Measurements from ENCODE around the gene LPCAT1.
"Not testable (repeated sequence)": the region's sequence is repeated elsewhere in the genome, so short reads cannot be mapped to it uniquely, and the experiment has no call there.

Gene LPCAT1

DNA sequence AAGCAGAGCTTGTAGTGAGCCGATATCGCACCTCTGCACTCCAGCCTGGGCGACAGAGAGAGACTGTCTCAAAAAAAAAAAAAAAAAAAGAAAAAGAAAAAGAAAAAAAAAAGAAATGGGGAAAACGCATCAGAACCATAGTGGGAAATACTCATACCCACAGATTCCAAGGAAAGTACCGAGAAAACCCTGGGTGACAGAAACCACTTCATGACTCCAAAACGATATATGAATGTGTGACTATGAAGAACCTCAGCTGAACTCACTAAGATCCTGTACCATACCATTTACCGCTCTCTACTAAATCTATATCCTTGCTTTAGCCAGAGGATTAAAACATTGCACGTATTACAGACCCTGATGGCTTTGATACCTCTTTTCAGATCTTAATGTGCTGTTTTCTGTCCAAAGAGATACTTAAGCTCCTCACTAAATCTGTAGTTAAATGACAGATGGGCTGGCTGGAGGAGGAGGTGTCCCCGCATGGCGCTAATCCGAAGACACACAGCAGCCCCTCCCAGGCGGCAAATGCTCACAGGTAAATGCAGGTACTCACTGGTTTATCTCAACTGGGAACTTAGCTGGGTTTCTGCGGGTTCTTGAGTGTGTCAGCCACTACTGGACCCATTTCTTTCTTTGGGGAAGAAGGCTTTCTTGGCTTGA is 2.8 kb downstream of the LPCAT1 start:
- FAIRE-seq, result no peak

DNA sequence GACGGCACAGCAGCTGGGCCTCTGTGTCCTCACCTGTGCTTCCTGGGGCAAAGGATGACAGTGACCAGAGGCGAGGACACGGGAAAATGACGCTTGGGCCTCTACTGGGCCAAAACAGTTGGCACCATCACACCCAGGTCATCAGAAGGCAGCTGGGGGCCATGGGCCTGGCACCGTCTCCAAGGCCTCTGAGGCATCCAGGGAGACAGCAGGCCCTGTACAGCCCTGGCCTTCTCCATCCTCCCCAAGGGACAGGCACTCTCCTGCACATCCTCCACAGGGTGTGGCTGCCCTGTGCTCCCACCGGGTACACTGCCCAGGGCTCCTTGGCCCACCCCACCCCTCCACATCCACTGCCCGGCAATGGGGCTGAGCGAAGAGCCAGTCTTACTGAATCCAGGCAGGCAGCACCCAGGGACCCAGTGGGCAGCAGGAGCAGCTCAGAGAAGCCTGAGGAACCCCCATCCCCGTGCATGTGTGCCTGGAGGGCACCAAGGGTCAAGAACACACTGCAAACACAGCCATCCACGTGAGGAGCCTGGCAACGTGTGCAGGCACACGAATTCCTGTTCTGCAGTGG is 4.0 kb downstream of the LPCAT1 start:
- FAIRE-seq, result no peak

DNA sequence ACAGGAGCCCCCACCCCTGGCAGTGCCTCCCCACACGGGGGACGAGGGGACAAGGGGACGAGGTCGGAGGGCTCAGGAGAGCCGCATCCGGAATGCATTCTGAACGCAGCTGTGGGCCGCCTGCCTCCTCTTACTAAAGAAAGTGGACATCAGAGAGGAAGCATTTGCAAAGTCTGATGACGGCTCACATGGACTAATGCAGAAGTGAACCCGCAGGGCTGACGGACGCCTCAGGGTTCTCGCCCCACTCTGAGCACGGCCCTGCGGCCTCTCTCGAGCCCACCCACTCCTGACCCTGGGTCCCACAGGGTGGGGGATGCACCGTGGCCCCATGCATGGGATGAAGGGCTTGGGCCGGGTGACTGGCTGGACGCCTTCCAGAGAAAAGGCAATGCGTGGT is 5.9 kb downstream of the LPCAT1 start:
- FAIRE-seq, result no peak

DNA sequence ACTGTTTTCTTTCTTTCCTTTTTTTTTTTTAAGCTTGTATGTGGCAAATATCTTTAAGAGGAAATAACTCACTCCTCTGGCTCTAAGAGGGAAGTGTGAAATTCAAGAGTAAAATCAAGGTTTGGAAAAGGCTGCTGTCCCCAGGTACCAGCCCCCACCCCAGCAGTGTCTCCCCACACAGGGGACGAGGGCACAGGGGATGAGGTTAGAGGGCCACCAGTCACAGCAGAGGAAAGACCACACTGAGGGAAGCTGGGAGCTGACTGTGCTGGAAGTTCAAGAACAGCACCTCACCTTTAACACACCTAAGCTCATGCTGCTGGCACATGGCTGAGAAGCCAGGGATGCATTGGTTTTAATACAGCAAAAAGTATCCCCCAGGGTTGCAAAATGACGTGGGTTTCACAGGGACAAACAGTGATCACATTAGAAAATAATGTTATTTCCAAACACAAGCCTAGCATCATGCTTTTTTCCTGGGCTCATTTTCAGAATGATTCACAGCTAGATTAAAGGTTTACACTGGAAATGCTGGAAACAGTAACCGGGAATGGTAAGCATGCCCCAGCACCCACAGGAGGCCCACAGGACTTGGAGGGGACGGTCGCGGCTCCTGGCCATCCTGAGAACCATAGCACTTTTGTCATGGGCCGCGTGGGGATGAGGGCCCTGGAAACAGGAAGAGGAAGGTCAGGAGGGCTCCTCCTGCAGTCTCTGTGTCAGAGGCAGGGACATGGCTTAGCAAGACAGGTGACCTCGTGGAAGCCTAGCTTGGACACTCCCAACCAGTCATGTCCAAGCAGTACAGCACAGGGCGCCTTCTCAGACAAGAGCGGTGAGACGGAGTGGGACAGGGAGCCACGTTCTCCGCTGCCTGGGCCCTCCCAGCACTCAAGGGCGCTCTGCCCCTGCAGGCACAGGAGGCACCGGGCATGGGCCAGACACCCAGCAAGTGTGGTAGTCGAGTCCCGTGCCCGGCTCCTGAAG is 6.9 kb downstream of the LPCAT1 start:
- no peak for FAIRE-seq

DNA sequence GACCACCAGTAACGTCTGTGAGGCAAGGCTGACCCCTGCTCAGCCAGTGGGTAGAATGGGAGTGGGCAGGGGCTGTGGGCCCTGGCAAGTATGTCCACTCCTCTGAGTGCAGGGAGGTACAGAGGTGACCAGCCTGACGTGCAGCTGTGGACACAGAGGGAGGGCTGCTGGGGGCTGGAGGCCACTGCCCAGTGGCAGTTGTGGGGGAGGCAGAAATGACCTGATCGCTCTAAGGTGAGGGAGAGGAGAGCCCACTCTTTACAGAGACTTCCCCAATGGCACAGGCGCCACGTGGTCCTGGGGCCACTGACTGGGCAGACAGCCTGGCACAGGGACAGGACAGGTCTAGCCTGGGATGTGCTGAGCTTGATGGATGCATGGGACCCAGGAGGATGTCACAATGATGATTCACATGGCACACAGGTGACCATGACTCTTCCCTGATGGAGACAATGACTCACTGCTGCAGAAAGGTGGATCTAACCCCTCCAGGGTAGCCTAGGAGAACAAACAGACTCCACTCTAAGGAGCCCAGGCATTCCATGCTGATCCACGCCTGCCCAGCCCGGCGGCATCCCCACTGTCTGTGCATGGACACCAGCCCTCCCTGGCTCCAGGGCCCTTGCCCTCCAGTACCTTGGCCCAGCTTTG is 7.7 kb downstream of the LPCAT1 start:
- no peak for FAIRE-seq

DNA sequence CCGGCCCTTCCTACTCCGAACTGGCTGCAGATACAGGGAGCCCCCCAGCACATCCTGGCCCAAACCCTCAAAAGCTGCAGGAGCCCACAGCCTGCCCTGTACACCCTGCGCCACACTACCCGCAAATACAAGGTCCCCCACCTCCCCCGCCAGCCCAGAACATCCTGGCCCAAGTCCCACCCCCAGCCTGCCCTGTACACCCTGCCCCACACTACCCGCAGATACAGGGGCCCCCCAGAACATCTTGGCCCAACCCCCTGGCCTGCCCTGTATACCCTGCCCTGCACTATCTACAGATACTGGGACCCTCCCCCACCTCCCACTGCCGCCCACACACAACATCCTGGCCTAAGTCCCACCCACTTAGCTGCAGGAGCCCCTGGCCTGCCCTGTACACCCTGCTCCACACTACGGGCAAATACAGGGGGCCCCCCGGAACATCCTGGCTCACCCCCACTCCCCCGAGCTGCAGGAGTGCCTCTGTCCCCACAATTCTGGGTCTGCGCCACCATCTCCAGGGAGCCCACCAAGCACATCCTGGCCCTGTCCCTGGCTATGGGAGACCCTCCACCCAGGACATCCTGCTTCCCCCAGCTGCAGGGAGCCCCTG is 8.3 kb downstream of the LPCAT1 start:
- no peak for FAIRE-seq

DNA sequence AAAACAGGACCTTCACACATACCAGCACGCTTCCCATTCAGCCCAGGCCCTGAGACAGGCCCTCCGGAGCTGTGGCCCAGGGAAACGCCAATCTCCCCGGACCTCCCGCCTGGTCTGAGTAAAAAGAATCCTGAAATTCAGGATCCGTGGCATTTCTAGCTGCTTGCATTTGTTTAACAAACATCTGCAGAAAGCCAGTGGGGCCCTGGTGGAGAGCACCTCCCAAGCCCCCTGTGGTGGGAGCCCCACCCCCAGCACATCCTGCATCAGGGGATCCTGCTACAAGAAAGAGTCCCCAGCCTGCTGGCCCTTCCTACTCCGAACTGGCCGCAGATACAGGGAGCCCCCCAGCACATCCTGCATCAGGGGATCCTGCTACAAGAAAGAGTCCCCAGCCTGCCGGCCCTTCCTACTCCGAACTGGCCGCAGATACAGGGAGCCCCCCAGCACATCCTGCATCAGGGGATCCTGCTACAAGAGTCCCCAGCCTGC is 8.9 kb downstream of the LPCAT1 start:
- not testable (repeated sequence) for FAIRE-seq

DNA sequence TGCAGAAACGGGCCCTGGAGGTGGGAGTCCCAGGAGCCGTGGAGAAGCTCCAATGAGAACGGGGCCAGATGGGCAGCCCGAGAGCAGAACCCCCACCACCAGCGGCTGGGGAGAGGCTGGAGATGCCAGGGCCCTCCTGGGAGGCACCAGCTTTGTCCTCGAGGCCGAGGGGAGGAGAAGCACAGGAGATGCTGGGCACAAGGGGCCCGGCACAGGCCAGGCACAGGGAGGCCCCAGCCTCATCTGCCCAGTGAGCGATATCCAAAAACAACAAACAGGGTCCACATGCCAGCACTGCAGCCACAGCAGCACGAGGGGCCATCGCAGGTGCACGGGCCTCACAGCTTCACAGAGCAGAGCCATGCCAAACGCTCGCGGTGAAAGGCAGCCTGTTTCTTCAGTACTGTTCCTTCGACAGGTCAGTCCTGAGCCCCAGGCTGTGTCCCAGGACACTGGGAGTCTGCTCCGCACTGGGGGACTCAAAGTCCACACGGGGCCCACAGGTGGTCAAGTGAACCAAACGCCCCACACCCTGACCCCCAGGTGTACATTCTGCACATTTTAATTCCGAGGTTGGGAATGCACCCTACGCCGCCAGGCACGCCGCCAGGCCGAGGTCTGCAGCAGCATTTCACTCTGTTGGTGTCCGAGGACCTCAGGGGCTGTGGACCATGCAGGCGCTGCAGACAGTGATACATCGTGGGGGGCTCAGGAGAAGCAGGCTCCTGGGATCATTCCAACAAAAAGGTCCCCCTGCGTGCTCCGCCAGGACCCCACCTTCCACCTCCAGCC is 9.5 kb downstream of the LPCAT1 start:
- no peak for FAIRE-seq

DNA sequence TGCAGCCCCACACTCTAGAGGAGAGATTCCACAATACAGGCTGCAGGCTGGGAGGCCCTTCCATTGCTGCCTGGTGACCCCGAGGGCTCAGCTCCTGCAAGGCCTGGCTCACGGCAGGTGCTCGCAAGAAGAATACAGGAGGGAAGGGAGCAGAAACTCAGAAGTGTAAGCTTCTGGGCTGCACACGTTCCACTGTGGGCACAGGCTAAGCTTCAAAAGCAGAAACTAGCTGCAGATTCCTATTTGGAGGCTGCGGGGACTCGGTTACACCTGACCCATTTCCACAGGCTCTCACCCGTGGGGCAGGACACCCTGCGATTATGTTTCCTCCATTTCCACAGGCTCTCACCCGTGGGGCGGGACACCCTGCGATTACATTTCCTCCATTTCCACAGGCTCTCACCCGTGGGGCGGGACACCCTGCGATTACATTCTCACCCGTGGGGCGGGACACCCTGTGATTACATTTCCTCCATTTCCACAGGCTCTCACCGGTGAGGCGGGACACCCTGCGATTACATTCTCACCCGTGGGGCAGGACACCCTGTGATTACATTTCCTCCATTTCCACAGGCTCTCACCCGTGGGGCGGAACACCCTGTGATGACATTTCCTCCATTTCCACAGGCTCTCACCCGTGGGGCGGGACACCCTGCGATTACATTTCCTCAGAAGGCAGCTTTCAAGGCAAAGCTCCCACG is 10.3 kb downstream of the LPCAT1 start:
- no peak for FAIRE-seq

DNA sequence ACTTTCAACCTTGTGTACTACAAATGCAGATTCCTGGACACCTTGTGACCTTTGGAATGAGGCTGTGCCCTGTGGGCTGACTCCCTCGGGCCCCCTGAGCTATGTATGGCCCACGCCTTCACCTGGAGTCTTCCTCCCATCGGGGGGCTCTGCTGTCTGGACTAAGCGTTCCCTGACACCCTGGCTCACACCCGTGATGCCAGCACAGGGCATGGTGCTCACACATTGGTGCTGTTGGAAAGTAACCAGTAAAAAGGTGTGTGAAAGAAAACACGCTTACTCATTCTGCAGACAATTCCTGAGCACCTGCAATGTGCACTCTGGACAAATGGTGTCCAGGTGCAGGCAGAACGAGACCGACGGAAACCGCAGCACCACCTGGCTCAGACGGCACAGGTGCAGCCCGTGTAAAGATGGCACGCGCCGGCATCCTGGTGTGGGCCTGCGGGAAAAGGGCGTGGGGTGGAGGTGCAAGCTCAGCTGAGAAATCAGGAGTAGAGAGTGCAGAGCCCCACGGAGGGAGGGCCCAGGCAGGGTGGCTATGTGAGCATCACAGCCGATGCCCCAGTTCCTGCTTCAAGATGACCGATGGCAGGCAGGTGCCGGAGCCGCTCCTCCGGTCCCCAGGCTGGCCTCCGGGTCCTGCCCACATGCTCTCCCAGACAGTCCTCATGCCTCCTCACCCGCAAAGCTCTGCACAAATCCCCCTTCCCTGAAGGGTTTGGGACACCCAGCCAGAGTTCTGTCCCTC is 11.0 kb downstream of the LPCAT1 start:
- no peak for FAIRE-seq

DNA sequence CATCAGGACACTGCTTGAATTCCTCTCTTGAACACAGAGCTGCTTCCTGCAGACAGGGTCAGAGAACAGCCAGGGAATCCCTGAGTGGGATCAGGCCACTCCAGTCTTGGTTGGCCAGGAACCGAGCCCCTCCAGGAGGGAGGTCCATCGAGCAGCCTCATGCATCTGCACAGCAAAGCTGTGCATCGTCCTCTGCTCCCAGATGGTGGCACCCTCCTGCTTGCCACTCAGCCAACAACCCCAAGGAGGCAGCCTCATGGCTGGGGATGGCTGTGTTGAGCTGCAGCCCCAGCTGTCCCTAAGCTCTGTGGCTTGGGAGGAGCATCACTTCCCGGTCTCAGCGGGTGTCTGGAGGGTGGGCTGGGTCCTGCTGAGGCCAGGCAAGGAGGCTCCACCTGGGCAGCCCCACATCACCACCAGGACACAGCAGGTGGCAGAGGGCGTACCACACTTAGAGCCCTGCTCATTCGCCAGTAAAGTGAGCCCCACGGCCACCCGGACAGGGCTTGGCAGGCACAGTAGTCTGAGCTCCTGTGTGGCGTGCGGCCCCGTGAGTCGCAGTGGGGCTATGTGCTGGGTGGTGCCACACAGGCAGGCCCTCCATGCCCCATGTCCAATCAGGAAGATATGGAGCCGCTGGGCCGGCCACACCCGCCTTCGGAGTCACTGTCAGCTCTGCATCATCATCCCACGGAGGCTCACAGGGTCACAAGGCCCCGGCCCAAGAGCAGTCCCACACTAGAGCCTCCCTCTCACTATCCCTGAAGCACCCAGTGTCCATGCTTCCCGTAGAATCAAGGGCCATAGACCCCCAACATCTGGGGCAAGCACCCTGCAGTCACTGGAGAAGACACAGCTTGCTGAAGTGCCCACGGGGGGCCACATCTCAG is 11.9 kb downstream of the LPCAT1 start:
- FAIRE-seq, result no peak

DNA sequence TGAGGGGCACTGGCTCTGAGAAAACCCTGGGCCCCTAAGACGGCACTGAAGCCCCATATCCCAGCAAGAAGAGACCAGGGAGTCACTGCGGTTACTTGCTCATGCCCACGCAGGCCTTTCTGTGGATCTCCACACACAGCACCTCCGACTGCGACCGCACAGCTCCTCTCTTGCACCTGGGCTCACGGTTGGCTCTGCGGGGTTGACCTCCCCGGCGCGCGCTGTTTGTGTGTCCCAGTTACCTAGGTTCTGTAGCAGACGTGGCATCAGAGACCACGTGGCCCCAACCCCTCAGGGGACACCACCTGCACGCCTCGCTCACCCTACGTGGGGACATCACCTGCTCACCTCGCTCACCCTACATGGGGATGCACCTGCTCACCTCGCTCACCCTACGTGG is 12.7 kb downstream of the LPCAT1 start:
- no peak for FAIRE-seq

DNA sequence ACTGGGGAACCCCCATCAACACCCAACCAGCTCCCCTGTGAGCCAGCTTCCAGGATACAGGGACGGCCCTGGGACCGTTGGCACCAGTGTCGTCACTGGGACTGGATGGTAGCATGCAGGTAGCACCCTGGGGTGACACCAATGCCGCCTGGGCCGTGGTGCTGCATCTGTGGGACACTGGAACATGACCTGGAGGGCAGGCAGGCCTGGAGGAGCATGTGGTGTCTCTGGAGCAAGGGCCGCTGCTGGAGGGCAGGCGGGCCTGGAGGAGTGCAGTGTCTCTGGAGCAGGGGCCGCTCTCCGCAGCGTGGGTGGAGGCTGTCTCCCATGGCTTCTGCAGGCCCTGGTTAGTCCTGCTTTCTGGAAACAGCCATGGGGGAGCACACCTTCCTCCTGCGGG is 13.1 kb downstream of the LPCAT1 start:
- FAIRE-seq, result no peak

DNA sequence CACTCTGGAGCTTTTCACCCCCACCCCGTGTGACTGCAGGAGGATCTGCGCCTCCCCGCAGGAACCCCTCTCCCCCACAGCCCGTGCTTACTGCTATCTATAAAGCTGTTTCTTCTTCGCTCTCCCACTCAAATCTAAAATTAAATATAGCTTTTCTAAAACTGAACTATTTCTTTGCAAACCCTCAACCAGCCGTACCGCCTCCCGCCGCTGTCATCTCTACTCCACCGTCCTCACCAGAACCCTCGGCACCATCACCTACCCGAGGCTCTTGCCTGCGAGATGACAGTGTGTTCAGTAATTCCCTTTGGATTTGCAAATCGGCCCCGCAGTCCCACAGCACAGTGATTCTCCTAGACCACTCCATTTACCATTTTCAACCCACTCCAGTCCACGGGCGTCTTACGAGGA is 13.6 kb downstream of the LPCAT1 start:
- FAIRE-seq, result no peak

DNA sequence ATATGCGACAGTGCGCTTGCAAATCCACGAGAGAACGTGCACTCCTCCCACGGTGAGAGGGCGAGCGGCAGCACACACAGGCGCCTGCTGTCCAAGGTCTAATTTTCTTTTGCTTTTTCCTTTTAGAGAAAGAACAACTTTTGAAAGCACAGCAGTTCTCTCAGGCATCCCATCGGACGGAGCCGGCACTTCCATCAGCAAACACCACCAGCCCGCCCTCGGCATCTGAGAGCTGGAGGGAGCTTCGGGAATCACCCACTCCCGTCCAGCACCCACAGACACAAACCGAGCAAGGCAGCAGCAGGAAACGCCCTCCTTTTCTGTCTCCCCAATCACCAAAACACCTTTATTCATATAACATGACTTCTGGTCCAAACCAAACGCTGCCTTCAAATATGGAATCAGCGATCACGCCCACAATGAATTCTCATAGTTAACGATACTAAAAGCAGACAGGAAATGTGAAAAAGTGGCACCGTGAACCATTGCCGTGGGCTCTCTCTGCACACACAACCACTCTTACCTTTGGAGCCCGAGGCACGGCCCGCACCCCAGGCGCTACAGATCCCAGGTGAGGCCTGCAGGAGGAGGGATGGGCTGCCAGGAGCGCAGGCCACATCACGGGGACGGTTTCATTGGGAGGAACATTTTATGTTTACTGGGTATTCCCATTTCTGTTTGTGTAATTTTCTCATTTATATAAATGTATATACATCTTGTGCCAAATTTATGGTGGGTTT is 14.2 kb downstream of the LPCAT1 start:
- no peak for FAIRE-seq

DNA sequence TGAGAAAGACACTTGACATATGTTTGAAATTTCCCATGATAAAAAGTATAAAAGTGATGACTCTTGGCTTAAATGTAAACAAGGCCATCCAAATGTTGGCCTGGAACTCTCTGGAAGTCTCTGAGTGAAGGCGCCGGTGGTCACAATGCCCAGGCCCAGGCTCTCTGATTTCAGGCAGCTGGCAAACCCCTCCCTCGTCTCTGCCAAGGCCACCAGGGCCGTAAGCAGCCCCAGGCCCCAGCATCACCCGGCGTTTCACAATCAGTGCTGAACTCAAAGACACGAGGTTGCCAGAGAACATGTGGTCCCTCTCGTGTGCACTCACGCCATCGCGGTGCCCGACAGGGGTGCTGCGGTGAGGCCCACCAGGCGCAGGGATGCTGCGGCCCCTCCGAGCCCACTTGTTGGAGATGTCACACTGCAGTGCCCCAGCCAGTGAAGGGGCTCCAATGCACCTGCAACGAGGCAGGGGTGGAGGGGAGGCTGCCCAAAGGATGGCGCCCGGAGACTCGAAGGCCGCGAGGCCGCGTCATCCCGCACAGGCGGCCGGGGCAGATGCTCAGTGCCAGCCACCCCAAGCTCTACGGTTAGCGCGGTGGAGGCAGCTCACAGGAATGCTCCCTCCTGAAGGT is 15.0 kb downstream of the LPCAT1 start:
- no peak for FAIRE-seq

DNA sequence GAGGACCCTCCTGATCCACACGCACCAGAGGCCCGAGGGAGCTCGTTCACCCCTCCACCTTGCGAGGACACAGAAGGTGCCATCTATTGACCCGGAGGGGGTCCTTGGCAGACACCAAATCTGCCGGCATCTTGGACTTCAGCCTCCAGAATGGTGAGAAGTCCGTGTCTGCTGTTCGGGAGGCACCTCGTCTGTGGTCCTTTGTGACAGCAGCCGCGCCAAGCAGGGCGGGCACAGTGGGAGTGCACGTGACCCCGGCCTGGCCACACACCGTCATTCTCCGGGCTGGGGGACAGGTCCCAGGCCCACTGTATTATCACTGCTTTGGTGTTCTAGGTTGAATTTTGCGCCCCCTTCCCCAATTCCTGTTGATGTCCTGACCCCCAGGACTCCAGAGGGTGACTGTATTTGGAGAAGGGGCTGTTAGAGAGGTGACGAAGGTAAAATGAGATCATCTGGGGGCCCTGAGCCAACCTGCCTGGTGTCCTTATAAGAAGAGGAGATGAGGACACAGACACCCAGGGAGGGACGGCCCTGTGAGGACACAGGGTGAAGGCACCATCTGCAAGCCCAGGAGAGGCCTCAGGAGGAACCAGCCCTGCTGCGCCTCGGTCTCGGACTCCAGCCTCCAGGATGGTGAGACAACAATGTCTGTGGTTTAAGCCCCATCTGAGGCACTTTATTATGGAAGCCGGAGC is 15.7 kb downstream of the LPCAT1 start:
- FAIRE-seq, result no peak

Measured in colon (tissue), 2 donors.